ENCODE data around the gene DCANP1.
A peak's percentile ranks its signal among the peaks of the same experiment; 100 is the strongest.

Gene DCANP1

DNA sequence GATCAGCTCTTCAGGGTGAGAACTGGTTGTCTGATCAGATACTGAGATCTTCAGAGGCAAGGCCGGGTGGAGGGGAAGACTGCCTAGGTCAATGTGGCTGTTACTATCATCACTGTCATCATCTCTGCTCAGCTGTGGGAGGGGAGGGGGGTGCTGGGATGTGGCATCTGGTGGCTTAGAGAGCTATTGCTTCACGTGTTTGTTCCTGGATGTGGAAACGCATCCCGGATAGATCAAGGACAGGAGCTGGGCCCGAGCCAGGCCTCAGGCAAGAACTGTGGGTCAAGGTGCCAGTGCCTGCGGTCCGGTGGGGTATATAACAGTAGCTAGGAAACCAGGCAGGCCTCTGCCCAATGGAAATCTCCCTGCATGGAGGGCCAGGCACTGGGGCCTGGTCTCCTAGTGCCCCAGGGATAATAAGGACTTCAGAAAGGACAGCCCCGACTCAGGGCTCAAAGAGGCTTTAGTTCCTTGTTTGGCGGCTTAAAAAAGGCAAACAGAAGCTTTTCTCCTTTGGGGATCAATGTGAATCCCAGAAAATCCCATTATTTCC, 35.3 kb upstream of the DCANP1 start:
- no peak for DNase-seq

DNA sequence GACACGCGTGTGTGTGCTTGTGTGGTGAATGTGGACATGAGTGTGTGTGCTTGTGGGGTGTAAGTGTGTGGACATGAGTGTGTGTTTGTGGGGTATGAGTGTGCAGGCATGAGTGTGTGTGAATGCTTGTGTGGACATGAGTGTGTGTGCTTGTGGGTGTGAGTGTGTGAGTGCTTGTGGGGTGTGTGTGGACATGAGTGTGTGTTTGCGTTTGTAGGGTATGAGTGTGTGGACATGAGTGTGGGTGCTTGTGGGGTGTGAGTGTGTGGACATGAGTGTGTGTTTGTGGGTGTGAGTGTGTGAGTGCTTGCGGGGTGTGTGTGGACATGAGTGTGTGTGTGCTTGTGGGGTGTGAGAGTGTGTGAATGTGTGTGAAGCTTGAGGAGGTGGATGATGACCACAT, 34.8 kb upstream of the DCANP1 start:
- intact Hi-C loops (cut with DNase I) = no loop called here
- no peak for DNase-seq

More for the DNA sequence above, 35.3 kb upstream of the DCANP1 start:
- intact Hi-C loops (cut with DNase I) = no loop called here

DNA sequence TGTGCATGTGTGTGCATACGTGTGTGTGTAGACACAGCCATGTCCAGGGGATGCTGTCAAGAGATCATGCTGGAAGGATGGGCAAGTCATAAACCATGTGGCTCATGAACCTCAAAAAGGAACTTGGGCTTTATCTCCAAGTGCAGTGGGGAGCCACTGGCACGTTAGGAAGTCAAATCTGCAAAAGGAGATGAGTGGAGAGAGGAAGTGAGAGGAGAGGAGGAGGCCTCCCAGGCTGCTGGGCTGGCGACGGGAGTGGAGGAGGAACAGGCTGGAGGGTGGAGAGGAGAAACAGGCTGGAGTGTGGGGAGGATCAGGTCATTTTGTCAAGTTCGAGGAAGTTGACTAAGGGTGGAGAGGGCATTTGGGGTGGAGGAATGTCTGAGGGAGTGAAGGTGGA, 34.2 kb upstream of the DCANP1 start:
- intact Hi-C loops (cut with DNase I) = no loop called here
- DNase-seq = no peak

DNA sequence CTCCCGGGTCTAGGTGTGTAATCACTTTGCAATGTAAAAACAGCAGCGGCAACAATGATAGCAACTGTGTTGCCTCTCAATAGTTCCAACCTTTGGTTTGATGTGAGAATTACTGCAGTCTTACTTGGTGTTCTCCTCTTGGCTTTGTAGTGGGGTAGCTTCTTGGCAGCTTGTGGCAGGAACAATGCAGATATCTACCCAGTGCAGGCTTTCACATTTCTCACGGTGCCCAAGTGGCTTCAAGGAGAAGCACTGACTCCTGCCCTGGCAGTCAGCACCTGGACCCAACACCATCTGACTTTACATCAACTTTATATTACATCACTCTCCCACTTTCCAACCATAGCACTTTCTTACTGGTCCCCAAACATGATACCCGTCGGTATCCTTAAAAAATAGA, 33.4 kb upstream of the DCANP1 start:
- DNase-seq = no peak
- intact Hi-C loops (cut with DNase I) = no loop called here

DNA sequence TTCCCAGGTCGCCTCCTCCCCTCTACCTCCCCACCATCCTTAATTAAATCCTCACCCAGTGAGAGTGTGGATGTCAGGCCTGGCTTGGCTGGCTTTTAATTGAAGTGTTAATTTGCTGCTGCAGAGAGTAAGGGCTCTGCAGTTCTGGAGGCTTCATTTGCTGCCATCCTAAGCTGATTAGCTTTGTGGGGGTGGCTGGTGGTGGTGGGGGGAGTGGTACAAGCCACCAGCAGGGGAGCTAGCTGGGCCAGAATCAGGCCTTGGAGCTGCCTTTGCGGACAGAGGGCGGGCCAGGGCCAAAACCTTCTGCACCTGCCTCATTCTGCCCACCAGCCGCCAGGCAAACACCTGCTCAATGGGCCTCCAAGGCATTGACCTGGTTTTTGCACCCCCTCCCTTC, 31.8 kb upstream of the DCANP1 start:
- DNase-seq = no peak
- intact Hi-C loops (cut with DNase I) = no loop called here

DNA sequence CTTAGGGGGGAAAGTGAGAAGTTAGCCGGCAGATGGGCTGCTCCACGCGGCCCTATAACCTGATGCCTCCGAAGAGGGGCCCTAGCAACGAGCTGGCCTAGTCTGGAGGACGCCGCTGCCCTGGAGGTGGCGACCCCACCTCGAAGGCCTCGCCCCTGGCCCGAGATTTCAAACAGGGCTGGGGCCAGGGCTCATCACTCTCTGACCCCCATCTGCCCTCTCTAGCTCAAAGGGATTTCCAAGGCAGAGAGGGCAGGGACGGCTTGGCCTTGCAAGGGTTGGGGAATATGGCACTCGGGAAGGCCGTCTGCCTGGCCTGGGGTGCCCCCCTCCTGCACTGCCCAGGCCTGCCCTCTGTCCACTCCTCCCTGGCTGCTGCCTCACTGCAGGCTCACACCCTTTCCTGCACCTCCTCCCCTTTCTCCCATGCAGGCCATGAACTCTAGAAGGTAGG, 30.5 kb upstream of the DCANP1 start:
- peak in 3 of 42 donors; percentile 7 to 34 (median 24) for DNase-seq
- intact Hi-C loops (cut with DNase I) = no loop called here

DNA sequence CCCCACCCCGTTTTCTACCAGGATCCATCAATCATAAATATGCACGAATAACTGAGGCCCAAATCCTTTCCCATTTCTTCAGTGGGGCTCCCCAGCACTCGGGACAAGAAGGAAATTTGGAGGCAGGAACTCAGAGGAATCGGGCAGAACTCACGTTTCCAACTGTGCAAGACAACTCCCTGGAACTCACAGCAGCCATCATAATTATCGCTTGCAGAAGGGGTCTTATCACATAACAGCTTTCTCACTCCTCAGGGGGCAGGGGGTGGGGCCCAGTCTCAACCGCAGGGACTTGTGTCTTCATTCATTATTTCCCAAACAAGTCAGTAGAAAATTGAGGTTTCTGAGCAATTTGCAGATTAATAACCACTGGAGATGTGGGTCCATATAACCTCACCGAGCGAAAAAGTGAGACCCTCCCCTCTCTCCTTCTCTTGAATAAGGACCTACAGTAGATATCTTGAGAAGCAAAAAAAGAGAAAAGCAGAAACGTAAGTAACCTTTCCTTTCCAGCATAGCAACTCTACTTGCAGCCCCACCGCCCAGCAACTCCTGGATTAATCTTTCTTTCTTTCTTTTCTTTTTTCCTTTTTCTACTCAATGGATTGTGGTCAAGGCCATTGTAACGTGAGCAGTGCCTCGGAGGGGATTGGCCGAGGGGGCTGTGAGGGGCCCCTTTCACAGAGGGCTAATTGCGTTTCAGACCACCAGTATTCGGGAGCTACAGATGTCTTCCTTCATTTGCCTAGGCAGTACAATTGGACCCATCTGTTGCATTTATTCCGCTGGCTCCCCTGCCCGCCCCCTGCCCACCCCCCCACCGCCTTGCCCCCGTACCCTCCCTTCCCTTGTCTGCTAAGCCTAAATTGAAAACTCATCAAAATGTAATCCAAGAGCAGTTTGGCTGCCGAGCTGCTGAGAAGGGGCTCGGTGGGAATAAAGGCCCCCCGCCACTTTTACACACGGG, 29.8 kb upstream of the DCANP1 start:
- intact Hi-C loops (cut with DNase I) = no loop called here
- DNase-seq = peak in 1 of 42 donors; percentile 28

DNA sequence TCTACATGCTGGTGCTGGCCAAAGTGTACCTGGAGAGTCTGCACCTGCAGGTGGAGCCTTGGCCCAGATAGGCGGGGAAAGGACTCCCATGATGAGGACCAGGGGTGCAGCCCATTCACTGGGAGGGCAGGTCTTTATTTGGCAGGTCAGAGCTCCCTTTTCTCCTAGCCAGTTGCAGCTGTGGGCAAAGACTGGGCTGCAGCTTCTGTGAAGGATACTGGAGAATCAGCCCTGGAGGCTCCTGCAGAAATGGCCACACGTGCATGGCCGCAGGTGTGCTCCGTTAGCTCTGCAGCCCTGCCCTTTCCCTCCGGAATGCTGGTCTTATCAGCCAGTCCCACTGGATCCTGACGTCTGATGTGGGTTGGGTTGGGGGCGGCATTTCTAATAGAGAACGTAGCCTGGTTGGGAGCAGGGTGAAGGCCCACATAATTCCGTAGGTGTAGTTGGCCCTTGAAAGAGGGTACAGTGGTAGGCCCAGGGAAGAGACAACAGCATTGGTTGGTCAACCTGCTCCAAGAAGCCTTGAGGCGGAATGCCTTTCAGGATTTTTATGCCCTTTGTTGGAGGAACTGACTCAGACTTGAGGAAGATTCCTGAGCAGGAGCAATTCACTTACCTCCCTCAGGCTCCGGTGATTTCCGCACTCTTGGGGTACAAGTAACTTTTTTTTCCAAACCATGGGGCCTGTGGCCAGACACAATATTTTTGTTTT, 27.0 kb upstream of the DCANP1 start:
- intact Hi-C loops (cut with DNase I) = no loop called here
- peak in 2 of 42 donors; percentile 4 for DNase-seq

DNA sequence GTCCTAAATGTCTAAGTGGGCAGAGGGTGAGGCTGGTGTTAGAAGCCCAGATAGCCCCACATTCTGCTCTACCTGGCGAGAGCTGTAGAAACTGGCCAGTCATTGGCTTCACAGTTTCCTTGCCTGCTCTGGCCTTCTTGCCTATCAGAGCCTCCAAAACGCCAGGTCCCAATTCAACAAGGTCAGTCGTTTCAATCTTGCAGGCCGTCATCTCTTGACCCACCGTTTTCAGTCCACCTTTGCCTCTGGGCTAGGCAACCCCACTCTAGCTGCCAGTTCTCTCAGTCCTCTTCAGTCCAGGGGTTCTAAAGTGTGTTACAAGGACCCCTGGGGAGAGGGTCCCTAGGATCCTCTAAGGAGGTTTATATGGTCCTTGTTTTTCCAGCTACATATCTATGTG, 25.0 kb upstream of the DCANP1 start:
- no peak for DNase-seq
- intact Hi-C loops (cut with DNase I) = no loop called here

DNA sequence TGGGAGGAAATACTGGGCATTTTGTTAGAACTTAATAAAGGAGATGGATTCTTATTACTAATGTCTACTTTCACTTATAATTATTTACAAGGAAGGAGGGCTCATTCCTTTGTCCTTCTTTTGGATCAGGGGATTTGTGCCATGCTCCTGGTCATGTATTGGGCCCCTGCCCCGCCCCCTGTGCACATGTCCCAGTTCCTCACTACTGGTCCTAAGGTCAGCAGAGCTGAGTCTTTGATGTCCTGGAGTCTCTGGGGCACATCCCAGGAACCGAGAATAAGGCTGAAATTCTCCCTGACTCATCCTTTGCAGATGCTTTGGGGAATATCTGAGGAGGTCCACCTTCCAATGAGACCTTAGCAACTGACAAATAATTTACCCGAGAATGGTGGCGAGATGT, 24.6 kb upstream of the DCANP1 start:
- no peak for DNase-seq
- intact Hi-C loops (cut with DNase I) = no loop called here

DNA sequence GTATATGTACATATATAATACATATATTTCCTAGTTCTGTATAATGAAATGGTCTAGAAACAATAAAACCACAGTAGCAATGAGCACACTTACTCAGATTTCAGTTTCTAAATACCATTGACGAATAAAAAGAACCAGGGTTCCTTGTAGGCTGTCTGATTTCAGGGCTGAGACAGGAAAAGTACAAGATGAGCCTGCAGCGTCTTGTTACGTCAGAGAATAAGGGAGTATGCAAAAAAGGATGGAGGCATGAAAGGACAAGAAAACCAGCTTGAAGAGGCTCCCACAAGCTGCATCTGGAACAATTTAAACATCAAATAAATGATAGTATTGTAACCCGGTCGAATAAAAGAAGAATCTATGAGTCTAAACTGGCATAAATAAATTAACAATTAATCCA, 22.8 kb upstream of the DCANP1 start:
- intact Hi-C loops (cut with DNase I) = no loop called here
- no peak for DNase-seq

DNA sequence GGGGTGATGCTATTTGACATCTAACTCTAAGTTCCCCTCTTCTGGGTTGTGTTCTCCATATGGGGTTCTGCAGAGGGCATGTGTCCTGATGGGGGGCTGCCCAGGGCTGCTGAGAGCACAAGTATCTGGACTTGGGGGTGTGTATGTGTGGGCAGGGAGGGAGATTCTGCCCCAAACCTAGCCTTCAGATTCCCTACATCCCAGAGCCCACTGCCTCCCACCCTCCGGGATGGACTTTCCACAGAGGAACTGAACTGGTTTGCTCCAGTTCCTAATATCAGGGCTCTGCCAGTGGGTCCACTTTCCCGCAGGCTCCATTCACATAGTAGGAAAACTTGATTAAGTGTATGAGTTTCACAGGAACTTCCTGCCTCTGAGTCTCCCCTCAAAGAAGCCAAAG, 21.4 kb upstream of the DCANP1 start:
- DNase-seq = no peak
- intact Hi-C loops (cut with DNase I) = no loop called here

DNA sequence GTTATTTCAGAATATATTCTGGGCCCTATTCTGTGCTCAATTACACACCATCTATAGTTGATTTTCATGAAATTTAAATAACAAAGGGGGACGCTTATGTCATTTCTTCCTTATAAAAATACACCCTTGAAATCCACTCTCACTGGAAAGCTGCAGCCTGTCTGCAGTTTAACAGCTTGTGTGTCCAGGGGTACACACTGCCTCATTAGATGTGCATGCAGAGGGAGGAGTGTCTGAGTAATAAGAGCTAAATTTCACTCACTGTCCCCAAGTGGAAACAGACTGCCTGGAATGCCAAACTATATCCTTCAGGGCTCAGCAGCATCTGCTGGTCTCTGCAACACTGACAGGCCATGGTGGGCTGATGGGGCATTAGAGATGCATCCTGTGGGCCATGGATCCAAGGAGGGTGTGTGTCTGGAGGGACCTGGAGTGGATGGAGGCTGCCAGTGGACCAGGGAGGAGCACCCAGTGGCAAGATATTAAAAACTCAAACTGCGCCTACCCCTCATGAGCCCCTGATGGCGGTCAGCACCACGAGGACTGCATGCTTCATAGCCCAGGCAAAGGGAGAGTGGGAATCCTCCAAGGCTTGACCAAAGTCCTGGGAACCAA, 20.8 kb upstream of the DCANP1 start:
- intact Hi-C loops (cut with DNase I) = loop anchor here (2.0 kb wide), 1 partner anchor 85 kb away; no protein-coding TSS in a partner anchor
- DNase-seq = no peak

DNA sequence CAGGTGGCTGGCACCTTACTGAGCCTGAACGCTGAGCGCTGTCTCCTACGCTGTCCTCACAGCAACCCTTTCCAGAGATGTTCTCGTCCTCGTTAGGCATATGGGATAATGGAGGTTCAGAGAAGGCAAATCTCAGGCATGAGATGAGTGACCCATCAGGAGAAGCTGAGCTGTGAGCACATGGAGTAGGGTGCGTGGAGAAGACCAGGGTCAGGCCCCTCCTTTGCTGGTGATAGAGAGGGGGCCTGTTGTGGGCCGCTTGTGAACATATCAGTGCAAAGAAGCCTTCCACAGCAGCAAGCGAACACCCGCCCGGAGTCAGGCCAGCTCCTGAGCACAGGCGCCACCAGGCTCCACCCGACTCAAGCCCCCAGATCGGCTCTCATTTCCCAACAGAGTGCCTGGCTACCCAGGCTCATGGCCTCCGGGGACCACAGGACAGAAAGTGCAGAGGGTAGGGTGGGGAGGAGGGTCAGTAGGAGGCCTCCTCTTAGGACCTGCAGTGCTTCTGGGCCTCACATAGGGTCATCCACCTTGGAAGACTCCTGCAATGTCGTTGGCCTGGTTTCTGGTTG, 20.0 kb upstream of the DCANP1 start:
- no peak for DNase-seq
- intact Hi-C loops (cut with DNase I) = loop anchor here (2.0 kb wide), 1 partner anchor 86 kb away; no protein-coding TSS in a partner anchor

DNA sequence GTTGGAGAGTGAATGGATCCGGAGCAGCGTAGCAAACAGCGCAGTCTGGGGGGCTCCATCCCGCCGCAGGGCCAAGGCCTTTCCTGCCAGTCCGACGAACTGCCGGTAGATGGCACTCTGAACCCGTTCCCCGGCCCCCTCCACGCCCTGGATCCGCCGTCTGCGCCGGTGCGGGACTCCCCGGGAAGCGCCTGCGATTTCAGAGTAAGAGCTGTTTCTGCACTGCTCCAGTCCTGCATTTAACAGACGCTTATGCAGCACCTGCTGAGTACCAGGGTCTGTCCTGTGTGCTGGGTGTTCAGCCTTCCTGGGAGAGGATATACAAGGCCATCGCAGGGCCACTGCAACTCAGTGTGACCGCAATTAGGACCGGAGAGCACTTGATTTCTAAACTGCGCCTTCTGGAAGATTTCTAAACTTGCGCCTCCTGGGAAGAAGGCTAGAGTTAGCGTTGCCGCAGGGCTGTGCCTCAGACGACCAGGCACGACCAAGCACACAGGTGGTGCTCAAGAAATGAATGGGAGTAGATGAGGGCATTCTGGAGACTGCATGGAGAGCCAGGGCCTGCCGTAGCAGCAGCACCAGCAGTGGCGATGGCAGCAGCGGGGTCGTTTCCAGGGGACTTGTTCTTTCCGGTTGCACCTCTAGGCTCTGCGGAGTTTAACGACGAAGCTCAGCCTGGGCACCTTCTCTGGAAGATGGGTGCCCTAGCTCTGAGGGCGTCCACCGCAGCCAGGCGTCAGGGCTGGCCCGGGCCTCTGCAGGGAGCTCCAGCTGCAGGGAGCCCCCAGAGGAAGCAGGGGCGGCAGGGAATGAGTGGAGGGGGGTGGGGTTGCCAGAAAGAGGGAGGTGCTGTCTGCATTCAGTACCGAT, 19.3 kb upstream of the DCANP1 start:
- peak; percentile 60 to 94 (median 85) for DNase-seq
- intact Hi-C loops (cut with DNase I) = loop anchor here (2.0 kb wide), 1 partner anchor 86 kb away; no protein-coding TSS in a partner anchor

DNA sequence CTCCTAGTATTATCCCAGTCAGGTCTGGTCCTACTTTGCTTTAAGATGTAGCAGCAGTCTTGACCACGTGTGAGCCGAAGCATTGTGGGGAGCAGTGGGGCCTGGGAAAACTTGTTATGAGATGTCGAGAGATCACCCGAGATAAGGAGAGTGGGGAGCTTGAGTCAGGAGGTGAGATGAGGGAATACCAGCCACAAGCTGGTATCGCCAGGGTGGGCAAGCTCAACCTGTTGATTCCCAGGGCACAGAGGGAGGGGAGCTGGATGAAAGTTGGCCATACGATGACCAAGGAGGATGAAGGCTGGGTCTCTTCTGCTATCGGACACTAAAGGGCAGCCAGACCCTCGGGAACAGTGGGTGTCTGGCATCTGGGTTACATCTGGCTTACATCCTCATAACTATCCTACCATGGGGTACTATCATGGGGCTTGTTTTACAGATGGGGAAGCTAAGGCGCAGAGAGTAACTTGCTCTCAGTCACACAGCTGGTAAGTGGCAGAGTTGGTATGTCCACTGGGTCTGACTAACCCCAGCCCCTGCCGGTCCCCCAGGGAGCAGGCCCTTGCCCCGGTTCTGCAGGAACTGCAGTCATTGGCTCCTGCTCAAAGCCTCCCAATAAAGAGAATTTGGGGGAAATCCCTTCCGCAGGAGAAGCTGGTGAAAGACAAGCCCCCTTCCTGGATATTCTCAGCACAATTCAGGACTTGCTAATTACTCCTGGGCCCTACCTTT, 18.4 kb upstream of the DCANP1 start:
- DNase-seq = no peak
- intact Hi-C loops (cut with DNase I) = loop anchor here (2.0 kb wide), 1 partner anchor 87 kb away; no protein-coding TSS in a partner anchor

DNA sequence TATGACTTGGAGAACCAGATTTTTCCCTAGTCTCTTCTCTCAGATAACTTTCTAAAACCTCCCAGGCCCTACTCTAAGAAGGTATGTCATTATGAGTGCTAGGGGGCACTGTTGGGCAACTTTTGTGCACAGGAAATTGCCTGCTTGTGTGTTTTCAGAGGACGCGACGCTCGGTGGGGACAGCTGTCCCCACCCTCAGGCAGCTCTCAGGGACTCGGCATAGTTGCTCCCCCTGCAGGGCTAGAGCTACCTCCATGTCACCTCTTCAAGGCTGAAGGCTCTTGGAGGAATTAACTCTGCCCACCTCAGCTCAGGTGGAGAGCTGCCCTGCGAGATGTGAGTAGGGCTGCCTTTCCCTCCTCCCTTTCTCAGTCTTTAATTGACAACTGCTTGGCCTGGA, 15.2 kb upstream of the DCANP1 start:
- peak in 30 of 42 donors; percentile 26 to 71 (median 46) for DNase-seq
- intact Hi-C loops (cut with DNase I) = no loop called here
